ENCODE measurements around the gene PDHX. TPM values are rescaled to one million over a fixed set of nuclear protein-coding genes. Genes with fewer than 3 reads are reported as not detected.
A peak's percentile ranks its signal among the peaks of the same experiment; 100 is the strongest.

The PDHX gene
- total and polyA plus RNA-seq, 2 donors, result 21.3 to 24.6 TPM

- Histone ChIP-seq H3K4me3 (ENCODE audit: low read length in 2 of 2) (no peak overlapping the region), H3K27ac (ENCODE audit: low read depth in 1 of 2, low read length in 1 of 2) (no peak overlapping the region), H3K27me3 (ENCODE audit: control insufficient read depth in 2 of 2, insufficient read depth in 1 of 2, low read length in 1 of 2) (no peaks in the 10 kb centered on the region), H3K9me3 (ENCODE audit: control insufficient read depth in 2 of 2, insufficient read depth in 1 of 2, low read length in 1 of 2) (no peaks in the 10 kb centered on the region), H3K36me3 (ENCODE audit: control insufficient read depth in 2 of 2, insufficient read depth in 2 of 2, low read length in 1 of 2) (peaks cover 4% of the 10 kb centered on the region in 2 donors), H3K4me1 (ENCODE audit: control insufficient read depth in 2 of 2, insufficient read depth in 2 of 2, low read length in 2 of 2) (no peaks in the 10 kb centered on the region)
- DNase-seq (ENCODE audit: low read depth in 6 of 9, low spot score in 9 of 9), result no peak
- WGBS, result 94% methylated on average over 5 of the region's 5 CpGs
Observed at GRCh38 chr11:34987617-34988016, 71.2 kb downstream of the PDHX start.

DNA sequence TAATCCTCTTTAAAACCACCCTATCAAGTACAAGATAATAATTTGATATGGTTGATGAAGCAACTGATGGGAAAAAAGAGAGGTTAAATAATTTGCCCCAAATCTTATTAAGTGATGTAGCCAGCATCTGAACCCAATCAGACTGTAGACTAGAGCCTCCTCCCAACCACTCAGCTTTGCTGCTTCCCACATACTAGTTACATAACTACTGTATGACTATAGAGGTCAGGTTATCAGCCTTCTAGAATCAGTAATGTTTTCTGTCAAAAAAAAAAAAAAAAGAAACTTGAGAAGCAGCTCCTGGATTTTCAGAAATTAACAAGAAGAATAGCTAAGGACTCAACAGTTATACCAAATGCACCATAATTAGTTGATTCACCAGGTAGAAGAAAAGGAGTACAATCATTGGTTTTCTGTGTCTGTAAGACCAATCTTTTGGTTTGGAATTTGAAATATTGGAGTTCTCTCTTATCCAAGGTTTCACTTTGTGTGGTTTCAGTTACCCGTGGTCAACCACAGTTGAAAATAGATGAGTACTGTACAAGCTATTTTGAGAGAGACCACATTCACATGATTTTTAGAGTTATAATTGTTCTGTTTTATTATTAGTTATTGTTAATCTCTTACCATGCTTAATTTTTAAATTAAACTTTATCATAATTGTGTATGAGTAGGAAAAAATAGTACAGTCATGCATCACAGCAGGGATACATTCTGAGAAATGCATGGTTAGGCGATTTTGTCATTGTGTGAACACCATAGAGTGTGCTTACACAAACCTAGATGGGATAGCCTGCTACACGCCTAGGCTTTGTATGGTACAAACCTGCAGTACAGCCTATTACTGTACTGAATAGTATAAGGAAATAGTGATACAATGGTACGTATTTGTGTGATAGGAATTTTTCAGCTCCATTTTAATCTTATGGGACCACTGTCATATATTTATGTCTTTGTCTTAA lies 72.2 kb downstream of the PDHX start:
- no peaks in the 10 kb centered on the region for H3K4me1 ChIP-seq (ENCODE audit: control insufficient read depth in 2 of 2, insufficient read depth in 2 of 2, low read length in 2 of 2)

DNA sequence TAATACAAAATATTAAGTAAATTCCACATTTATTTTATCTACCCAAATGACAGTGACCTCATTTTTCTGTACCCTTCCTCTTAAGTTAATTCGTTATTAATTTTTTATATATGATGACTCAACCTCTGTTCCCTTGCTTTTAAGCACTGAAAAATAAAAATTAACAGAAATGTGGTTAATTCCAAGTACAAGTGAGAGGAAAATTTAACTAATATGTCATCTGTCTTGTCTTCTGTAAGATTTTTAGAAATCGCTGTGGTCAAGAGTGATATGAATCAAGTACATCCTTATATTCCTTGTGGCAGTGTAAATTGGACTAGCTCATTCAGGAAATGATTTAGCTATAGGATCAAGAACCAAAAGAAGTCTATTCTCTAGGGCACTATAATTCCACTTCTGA lies 74.5 kb downstream of the PDHX start:
- Histone ChIP-seq H3K4me3 (ENCODE audit: low read length in 2 of 2) (no peak overlapping the region), H3K36me3 (ENCODE audit: control insufficient read depth in 2 of 2, insufficient read depth in 2 of 2, low read length in 1 of 2) (peaks cover 0 to 3% of the 10 kb centered on the region in 2 donors), H3K27ac (ENCODE audit: low read depth in 1 of 2, low read length in 1 of 2) (no peak overlapping the region), H3K4me1 (ENCODE audit: control insufficient read depth in 2 of 2, insufficient read depth in 2 of 2, low read length in 2 of 2) (no peaks in the 10 kb centered on the region), H3K27me3 (ENCODE audit: control insufficient read depth in 2 of 2, insufficient read depth in 1 of 2, low read length in 1 of 2) (no peaks in the 10 kb centered on the region), H3K9me3 (ENCODE audit: control insufficient read depth in 2 of 2, insufficient read depth in 1 of 2, low read length in 1 of 2) (no peaks in the 10 kb centered on the region)
- no peak for DNase-seq (ENCODE audit: low read depth in 6 of 9, low spot score in 9 of 9)
- 96% methylated on average over 2 of the region's 2 CpGs for WGBS

More for the DNA sequence above, 72.2 kb downstream of the PDHX start:
- Histone ChIP-seq H3K9me3 (ENCODE audit: control insufficient read depth in 2 of 2, insufficient read depth in 1 of 2, low read length in 1 of 2) (no peaks in the 10 kb centered on the region), H3K4me3 (ENCODE audit: low read length in 2 of 2) (no peak overlapping the region), H3K27me3 (ENCODE audit: control insufficient read depth in 2 of 2, insufficient read depth in 1 of 2, low read length in 1 of 2) (no peaks in the 10 kb centered on the region), H3K27ac (ENCODE audit: low read depth in 1 of 2, low read length in 1 of 2) (no peak overlapping the region), H3K36me3 (ENCODE audit: control insufficient read depth in 2 of 2, insufficient read depth in 2 of 2, low read length in 1 of 2) (peaks cover 4 to 6% of the 10 kb centered on the region in 2 donors)
- DNase-seq (ENCODE audit: low read depth in 6 of 9, low spot score in 9 of 9), result no peak
- WGBS, result 70% methylated on average over 4 of the region's 4 CpGs

DNA sequence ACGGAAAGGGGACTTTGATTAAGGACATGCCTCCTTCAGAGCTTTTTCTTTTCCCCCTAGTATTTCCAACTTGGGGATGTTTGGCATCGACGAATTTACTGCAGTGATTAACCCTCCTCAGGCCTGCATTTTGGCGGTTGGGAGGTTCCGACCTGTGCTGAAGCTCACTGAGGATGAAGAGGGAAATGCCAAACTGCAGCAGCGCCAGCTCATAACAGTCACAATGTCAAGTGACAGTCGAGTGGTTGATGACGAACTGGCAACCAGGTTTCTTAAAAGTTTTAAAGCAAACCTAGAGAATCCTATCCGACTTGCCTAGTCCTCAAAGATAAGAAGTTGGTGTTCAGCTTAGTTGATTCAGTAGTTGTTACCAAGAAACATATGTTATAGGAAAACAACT lies 78.4 kb downstream of the PDHX start:
- DNase-seq (ENCODE audit: low read depth in 6 of 9, low spot score in 9 of 9), result no peak
- Histone ChIP-seq H3K4me1 (ENCODE audit: control insufficient read depth in 2 of 2, insufficient read depth in 2 of 2, low read length in 2 of 2) (no peaks in the 10 kb centered on the region), H3K9me3 (ENCODE audit: control insufficient read depth in 2 of 2, insufficient read depth in 1 of 2, low read length in 1 of 2) (no peaks in the 10 kb centered on the region), H3K27ac (ENCODE audit: low read depth in 1 of 2, low read length in 1 of 2) (no peak overlapping the region), H3K36me3 (ENCODE audit: control insufficient read depth in 2 of 2, insufficient read depth in 2 of 2, low read length in 1 of 2) (peaks cover 0 to 3% of the 10 kb centered on the region in 2 donors), H3K4me3 (ENCODE audit: low read length in 2 of 2) (no peak overlapping the region), H3K27me3 (ENCODE audit: control insufficient read depth in 2 of 2, insufficient read depth in 1 of 2, low read length in 1 of 2) (no peaks in the 10 kb centered on the region)
- 97% methylated on average over 9 of the region's 9 CpGs for WGBS

GRCh38 chr11:34996958-34997357 lies 80.5 kb downstream of the PDHX start:
- Histone ChIP-seq H3K27me3 (ENCODE audit: control insufficient read depth in 2 of 2, insufficient read depth in 1 of 2, low read length in 1 of 2) (no peaks in the 10 kb centered on the region), H3K36me3 (ENCODE audit: control insufficient read depth in 2 of 2, insufficient read depth in 2 of 2, low read length in 1 of 2) (peaks cover 0 to 3% of the 10 kb centered on the region in 2 donors), H3K27ac (ENCODE audit: low read depth in 1 of 2, low read length in 1 of 2) (no peak overlapping the region), H3K4me3 (ENCODE audit: low read length in 2 of 2) (no peak overlapping the region), H3K9me3 (ENCODE audit: control insufficient read depth in 2 of 2, insufficient read depth in 1 of 2, low read length in 1 of 2) (no peaks in the 10 kb centered on the region), H3K4me1 (ENCODE audit: control insufficient read depth in 2 of 2, insufficient read depth in 2 of 2, low read length in 2 of 2) (no peaks in the 10 kb centered on the region)
- WGBS, result 95% methylated on average over 5 of the region's 5 CpGs
- no peak for DNase-seq (ENCODE audit: low read depth in 6 of 9, low spot score in 9 of 9)

GRCh38 chr11:34997952-34998528 lies 81.6 kb downstream of the PDHX start:
- WGBS, result 29% methylated on average over 3 of the region's 3 CpGs
- DNase-seq (ENCODE audit: low read depth in 6 of 9, low spot score in 9 of 9), result peak in 1 of 9 donors; percentile 37
- Histone ChIP-seq H3K9me3 (ENCODE audit: control insufficient read depth in 2 of 2, insufficient read depth in 1 of 2, low read length in 1 of 2) (no peaks in the 10 kb centered on the region), H3K4me1 (ENCODE audit: control insufficient read depth in 2 of 2, insufficient read depth in 2 of 2, low read length in 2 of 2) (no peaks in the 10 kb centered on the region), H3K4me3 (ENCODE audit: low read length in 2 of 2) (no peak overlapping the region), H3K36me3 (ENCODE audit: control insufficient read depth in 2 of 2, insufficient read depth in 2 of 2, low read length in 1 of 2) (peaks cover 0 to 3% of the 10 kb centered on the region in 2 donors), H3K27me3 (ENCODE audit: control insufficient read depth in 2 of 2, insufficient read depth in 1 of 2, low read length in 1 of 2) (no peaks in the 10 kb centered on the region), H3K27ac (ENCODE audit: low read depth in 1 of 2, low read length in 1 of 2) (no peak overlapping the region)

- H3K9me3 ChIP-seq (ENCODE audit: control insufficient read depth in 2 of 2, insufficient read depth in 1 of 2, low read length in 1 of 2), result no peaks in the 10 kb centered on the region
- 90% methylated on average over 4 of the region's 4 CpGs for WGBS
- H3K4me3 ChIP-seq (ENCODE audit: low read length in 2 of 2), result no peak overlapping the region
- H3K36me3 ChIP-seq (ENCODE audit: control insufficient read depth in 2 of 2, insufficient read depth in 2 of 2, low read length in 1 of 2), result no peaks in the 10 kb centered on the region
- DNase-seq (ENCODE audit: low read depth in 6 of 9, low spot score in 9 of 9), result no peak
- no peak overlapping the region for H3K27ac ChIP-seq (ENCODE audit: low read depth in 1 of 2, low read length in 1 of 2)
- no peaks in the 10 kb centered on the region for H3K27me3 ChIP-seq (ENCODE audit: control insufficient read depth in 2 of 2, insufficient read depth in 1 of 2, low read length in 1 of 2)
- no peaks in the 10 kb centered on the region for H3K4me1 ChIP-seq (ENCODE audit: control insufficient read depth in 2 of 2, insufficient read depth in 2 of 2, low read length in 2 of 2)
Observed at GRCh38 chr11:34999453-34999852, 83.0 kb downstream of the PDHX start.

- DNase-seq (ENCODE audit: low read depth in 6 of 9, low spot score in 9 of 9), result no peak
- Histone ChIP-seq H3K9me3 (ENCODE audit: control insufficient read depth in 2 of 2, insufficient read depth in 1 of 2, low read length in 1 of 2) (no peaks in the 10 kb centered on the region), H3K36me3 (ENCODE audit: control insufficient read depth in 2 of 2, insufficient read depth in 2 of 2, low read length in 1 of 2) (no peaks in the 10 kb centered on the region), H3K27ac (ENCODE audit: low read depth in 1 of 2, low read length in 1 of 2) (no peak overlapping the region), H3K4me1 (ENCODE audit: control insufficient read depth in 2 of 2, insufficient read depth in 2 of 2, low read length in 2 of 2) (no peaks in the 10 kb centered on the region), H3K27me3 (ENCODE audit: control insufficient read depth in 2 of 2, insufficient read depth in 1 of 2, low read length in 1 of 2) (no peaks in the 10 kb centered on the region), H3K4me3 (ENCODE audit: low read length in 2 of 2) (no peak overlapping the region)
- 29% methylated on average over 1 of the region's 1 CpG for WGBS
Observed at GRCh38 chr11:35003186-35003585, 86.8 kb downstream of the PDHX start.

DNA sequence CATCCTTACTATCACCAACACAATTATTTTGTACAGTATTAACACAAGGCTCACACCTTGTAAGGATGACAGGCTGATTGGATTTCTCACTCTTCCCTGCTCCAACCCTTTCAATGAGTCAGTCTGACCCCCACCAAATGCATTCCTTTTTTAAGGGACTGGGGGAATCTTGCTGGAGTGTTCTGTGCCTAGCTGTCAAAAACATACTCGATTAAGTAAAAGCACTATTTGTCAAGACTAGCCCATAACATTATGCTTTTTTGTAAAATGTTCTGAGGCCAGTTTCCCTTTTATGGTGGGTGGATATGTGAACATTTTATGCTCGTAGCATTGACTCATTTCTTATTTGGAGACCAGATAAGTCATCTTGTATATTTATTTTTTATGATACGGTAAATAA lies 87.2 kb downstream of the PDHX start:
- H3K4me1 ChIP-seq (ENCODE audit: control insufficient read depth in 2 of 2, insufficient read depth in 2 of 2, low read length in 2 of 2), result no peaks in the 10 kb centered on the region
- 96% methylated on average over 3 of the region's 3 CpGs for WGBS
- no peak overlapping the region for H3K27ac ChIP-seq (ENCODE audit: low read depth in 1 of 2, low read length in 1 of 2)
- no peaks in the 10 kb centered on the region for H3K9me3 ChIP-seq (ENCODE audit: control insufficient read depth in 2 of 2, insufficient read depth in 1 of 2, low read length in 1 of 2)
- H3K36me3 ChIP-seq (ENCODE audit: control insufficient read depth in 2 of 2, insufficient read depth in 2 of 2, low read length in 1 of 2), result no peaks in the 10 kb centered on the region
- H3K27me3 ChIP-seq (ENCODE audit: control insufficient read depth in 2 of 2, insufficient read depth in 1 of 2, low read length in 1 of 2), result no peaks in the 10 kb centered on the region
- DNase-seq (ENCODE audit: low read depth in 6 of 9, low spot score in 9 of 9), result no peak
- H3K4me3 ChIP-seq (ENCODE audit: low read length in 2 of 2), result no peak overlapping the region
